ENCODE data around the gene TBC1D25.

DNA sequence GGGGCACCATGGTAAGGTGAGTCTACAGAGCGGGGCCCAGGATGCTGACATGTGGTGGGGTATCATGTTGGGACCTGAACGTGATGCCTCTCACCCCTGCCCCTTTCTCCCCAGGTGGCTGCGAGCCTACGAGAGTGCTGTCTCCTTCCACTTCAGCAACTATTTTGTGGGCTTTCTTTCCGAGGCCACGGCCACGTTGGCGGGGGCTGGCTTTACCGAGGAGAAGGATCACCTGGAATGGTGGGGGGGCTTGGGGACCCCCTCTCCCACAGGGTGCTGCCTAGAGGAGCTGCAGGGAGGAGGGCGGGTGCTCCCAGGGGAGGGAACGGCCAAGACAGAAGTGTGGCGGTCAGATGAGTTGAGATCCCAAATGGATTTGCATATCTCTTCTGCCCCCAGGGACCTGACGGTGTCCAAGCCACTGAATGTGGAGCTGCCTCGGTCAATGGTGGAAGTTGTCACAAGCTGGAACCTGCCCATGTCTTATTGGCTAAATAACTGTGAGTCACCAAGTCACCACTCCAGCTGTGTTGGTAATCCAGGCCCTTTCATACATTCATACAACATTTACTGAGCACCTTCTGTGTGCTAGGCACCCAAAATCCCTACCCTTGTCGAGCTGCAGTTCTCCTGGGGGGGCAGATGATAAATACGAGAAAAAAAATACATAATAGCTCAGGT is 25.2 kb upstream of the TBC1D25 start:
- TF ChIP-seq, protein P1, sequence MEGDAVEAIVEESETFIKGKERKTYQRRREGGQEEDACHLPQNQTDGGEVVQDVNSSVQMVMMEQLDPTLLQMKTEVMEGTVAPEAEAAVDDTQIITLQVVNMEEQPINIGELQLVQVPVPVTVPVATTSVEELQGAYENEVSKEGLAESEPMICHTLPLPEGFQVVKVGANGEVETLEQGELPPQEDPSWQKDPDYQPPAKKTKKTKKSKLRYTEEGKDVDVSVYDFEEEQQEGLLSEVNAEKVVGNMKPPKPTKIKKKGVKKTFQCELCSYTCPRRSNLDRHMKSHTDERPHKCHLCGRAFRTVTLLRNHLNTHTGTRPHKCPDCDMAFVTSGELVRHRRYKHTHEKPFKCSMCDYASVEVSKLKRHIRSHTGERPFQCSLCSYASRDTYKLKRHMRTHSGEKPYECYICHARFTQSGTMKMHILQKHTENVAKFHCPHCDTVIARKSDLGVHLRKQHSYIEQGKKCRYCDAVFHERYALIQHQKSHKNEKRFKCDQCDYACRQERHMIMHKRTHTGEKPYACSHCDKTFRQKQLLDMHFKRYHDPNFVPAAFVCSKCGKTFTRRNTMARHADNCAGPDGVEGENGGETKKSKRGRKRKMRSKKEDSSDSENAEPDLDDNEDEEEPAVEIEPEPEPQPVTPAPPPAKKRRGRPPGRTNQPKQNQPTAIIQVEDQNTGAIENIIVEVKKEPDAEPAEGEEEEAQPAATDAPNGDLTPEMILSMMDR (IDR thresholded peaks at IDR 0.05; ENCODE audit: low read length) = no peak
- no peak for TF ChIP-seq EZH2 (IDR thresholded peaks at IDR 0.05; ENCODE audit: borderline replicate concordance, low read length)
